NCI-H187 (cell line): ENCODE measurements around the gene APBA3.

ENCODE experiments used
- DNase-seq, 2 experiments: peaks; one replicate each; lab custom pipeline; 2025; lab: John Stamatoyannopoulos, UW

Gene APBA3

DNA sequence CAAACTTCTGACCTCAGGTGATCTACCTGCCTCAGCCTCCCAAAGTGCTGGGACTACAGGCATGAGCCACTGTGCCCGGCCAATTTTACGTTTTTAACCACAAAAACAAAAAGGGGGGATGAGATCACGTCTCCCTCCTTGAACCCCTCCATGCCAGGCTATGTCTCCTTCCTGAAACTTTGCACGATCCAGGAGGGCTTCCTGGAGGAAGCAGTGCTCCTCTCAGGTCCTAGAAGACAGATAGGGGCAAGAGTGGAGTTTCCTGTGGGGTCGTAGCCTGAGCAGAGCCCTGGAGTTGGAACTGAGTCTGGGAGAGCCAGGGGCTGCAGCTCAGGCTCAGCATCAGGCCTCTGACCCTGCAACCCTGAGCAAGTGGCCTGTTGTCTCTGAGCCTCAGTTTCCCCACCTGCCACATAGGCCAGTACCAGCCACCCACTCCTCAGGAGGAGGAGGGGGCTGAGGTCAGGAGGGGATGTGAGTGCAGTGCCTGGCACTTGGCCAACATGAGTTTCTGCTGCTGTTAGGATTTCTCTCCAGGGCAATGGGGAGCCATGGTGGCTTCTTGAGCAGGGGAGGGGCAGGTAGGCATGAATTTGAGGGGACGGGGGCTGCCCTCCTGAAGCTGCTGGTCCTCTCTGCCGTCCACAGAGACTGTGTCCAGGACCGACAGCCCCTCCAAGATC is 16.0 kb downstream of the APBA3 start:
- no peak for DNase-seq

DNA sequence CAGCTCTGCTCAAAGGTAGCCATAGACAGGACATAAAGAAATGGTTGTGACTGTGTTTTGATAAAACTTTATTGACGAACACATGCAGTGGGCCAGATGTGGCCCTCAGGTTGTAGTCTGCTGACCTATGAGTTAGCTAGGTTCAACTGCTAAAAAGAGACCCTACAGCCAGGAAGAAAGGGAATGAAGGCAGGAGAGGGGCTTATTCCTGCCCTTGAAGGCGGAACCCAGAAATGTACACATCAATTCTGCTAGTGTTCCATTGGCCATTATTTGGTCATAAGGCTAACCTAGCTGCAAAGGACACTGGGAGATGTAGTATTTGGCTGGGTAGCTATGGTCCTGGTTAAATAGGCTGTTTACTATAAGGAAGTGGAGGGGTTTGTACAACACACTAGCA is 18.0 kb downstream of the APBA3 start:
- DNase-seq = no peak

DNA sequence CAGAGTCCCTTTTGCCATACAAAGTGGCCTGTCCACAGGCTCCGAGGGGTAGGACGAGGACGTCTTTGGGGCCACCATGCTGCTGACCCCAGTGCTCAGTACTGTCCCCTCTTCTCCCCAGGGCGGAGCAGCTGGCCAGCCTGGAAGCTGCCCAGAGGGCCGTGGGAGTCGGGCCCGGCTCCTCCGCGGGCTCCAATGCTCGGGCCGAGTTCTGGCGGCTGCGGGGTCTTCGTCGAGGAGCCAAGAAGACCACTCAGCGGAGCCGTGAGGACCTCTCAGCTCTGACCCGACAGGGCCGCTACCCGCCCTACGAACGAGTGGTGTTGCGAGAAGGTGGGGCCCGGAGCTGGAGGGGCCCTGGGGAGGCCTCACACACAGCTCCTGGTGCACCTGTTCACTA is 21.1 kb downstream of the APBA3 start:
- no peak for DNase-seq

DNA sequence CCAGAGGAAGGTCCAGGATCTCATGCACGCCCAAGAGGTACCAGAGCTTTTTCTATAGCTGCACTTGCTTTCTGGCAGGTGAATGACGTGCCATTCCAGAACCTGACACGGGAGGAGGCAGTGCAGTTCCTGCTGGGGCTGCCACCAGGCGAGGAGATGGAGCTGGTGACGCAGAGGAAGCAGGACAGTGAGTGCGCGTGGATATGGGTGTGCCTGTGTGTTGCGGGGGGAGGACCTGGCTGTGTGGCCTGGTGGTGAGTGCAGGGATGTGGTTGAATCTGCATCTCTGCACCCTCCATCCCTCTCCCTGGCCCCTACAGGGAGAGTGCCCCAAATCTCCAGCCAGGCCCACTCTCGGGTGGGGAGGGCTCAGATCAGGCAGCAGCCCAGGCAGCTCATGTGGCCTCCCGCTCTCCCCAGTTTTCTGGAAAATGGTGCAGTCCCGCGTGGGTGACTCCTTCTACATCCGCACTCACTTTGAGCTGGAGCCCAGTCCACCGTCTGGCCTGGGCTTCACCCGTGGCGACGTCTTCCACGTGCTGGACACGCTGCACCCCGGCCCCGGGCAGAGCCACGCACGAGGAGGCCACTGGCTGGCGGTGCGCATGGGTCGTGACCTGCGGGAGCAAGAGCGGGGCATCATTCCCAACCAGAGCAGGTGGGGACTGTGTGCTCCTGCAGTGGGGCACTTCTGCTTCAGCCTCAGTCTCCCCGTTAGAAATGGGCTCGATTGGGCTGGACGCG is 22.8 kb downstream of the APBA3 start:
- DNase-seq = no peak

DNA sequence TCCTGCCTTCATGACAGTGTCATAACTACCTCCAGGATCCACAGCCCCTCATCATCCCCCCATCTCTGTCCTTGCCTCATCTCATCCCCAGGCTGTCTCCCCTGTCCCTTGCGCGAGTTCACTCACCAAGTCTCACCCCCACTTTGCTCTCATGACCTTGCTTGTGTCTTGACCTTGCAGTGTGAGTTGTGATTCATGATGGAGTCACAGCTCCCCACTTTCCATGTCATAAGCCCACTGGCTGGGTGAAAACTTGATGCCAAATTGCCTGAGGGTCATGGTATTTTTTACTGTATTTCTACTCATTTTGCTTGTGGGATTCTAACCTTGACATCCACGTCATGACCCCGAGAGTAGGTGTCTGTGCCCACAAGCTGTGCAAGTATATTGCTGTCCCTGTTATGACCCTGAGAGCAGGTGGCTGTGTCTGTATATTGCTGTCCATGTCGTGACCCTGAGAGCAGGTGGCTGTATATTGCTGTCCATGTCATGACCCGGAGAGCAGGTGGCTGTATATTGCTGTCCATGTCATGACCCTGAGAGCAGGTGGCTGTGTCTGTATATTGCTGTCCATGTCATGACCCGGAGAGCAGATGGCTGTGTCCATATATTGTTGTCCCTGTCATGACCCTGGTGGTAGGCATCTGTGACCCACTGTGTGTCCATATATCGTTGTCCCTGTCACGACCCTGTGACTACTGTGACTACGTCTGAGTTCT is 23.8 kb downstream of the APBA3 start:
- DNase-seq = no peak

DNA sequence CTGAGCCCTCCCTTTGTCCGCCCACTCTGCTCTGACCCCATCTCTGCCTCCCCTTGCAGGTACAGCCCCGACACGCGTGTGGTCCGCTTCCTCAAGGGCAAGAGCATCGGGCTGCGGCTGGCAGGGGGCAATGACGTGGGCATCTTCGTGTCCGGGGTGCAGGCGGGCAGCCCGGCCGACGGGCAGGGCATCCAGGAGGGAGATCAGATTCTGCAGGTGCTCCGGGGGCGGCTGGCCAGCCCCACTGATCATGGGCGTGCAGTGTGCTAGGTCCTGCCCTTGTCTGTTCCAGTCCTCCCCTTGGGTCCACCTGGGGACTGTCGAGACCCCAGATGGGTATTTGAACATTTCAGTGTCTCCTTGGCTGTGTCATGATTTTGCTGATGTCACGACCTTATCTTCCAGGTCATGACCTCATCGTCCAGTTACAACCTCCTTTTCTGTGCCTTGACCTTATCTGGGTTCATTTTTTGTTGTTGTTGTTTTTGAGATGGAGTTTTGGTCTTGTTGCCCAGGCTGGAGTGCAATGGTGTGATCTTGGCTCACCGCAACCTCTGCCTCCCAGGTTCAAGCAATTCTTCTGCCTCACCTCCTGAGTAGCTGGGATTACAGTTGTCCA is 25.3 kb downstream of the APBA3 start:
- DNase-seq = no peak

DNA sequence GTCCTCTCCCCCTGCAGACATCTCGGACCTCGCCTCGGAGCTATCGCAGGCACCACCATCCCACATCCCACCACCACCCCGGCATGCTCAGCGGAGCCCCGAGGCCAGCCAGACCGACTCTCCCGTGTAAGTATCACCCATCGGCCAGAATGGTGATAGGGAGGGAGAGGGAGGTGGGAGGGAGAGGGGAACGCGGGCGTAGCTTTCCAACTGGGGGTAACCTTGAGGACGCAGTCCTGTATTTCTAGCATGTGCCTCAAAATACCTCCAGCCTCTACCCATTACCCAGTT is 27.2 kb downstream of the APBA3 start:
- no peak for DNase-seq

DNA sequence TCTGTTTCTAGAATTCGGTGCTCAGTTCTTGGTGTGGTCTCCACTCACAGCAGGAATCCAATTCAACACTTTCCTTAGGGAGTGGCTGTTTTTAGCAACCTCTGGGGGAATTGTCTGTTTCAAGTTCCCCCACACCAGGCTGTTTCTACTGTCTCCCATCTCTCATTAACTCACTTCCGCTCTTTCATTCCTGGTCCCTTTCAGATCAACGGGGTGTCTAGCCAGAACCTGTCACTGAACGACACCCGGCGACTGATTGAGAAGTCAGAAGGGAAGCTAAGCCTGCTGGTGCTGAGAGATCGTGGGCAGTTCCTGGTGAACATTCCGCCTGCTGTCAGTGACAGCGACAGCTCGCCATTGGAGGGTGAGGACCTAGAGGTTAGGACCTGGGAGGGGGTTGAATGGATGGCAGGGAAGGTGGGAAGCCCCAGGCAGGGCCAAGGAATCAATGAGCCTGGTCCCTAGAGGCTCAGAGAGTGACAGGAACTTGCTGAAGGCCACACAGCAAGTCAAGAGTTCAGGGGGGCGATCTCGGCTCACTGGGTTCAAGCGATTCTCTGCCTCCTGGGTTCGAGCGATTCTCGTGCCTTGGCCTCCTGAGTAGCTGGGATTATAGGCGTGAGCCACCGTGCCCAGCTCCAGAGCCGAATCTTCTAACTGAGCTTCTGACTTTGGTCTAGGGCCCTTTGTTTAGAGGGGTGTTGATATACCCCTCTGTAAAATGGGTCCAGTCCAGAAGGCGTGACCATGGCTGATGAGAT is 27.8 kb downstream of the APBA3 start:
- no peak for DNase-seq

DNA sequence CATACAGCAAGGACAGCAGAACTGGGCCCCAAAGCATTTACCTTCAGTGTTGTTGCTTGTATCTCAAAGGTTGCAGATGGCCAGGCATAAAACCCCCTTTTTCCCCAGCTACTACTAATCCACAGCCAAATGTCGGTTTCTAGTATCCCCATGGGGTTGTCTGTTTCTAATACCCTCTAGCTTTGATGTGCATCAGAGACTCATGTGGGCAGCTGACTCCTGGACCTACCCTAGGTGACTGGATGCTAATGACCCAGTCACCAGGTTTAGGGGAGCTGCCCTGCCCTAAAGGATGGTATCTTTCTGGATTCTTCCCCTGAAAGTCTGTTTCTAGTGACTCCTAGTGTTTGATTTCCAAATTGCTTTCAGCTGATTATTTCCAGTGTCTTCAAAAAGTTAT is 29.4 kb downstream of the APBA3 start:
- DNase-seq = no peak

DNA sequence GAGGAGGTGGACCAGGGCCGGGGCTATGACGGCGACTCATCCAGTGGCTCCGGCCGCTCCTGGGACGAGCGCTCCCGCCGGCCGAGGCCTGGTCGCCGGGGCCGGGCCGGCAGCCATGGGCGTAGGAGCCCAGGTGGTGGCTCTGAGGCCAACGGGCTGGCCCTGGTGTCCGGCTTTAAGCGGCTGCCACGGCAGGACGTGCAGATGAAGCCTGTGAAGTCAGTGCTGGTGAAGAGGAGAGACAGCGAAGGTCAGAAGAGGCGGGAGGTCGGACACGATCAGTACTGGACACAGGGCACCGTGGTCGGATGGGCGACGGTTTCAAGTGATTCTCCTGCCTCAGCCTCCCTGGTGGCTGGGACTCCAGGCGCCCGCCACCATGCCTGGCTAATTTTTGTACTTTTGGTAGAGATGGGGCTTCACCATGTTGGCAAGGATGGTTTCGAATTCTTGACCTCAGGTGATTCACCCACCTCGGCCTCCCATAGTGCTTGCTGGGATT is 31.0 kb downstream of the APBA3 start:
- no peak for DNase-seq

DNA sequence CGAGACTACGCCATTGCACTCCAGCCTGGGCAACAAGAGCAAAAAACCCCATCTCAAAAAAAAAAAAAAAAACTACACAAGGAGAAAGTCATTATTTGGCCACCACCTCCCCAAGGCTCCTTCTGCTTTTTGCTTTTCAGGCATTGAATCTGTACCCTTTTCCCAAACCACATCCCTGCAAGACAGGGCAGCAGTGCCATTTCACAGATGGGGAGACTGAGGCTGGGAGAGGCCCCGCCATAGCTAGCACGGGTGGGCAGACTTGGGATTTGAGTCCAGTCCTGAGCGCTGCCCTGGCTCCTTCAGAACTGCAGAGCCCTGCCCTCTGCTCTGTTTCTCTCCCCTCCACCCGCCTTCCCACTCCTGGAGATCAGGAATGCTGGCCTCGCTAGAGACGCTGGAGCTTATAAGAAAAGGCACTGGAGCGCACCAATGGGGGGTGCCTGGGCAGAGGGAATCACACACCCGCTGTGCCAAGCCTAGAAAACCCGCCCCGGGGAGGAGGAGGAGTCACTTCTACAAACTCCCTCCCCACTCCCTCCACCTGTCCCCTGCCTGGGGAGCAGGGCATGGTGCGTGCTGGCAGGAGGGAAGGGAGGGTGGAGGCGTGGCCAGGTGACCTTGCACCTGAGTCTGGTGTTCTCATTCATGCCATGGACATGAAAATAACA is 35.7 kb downstream of the APBA3 start:
- DNase-seq = peak; percentile 31 to 76

DNA sequence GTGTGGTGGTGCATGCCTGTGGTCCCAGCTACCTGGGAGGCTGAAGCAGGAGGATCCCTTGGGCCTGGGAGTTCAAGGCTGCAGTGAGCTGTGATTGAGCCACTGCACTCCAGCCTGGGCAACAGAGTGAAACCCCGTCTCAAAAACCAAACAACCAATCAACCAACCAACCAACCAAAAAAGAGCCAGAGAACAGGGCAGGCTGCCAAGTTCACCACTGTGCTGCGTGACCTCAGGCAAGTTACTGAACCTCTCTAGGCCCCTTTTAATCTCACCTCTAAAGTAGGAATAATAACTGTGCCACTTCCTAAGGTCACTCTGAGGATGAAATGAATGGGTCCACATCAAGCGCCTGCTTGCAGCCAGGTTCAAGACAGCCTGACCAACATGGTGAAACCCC is 36.4 kb downstream of the APBA3 start:
- DNase-seq = no peak

DNA sequence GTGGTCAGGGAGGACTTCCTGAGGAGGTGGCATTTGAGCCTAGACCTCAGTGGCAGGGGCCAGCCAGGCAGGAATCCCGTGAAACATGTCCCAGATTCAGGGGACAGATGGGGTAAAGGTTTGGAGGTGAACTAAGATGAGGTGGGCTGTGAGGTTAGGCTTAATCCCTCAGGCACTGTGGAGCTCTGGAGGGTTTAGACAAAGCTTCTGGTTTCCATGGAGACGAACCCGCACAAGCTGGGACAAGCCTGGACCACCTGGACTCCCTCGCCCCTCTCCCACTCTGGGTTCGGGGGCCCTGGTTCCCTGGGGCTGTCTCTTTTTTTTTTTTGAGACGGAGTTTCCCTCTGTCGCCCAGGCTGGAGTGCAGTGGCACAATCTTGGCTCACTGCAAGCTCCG is 37.6 kb downstream of the APBA3 start:
- DNase-seq = no peak

DNA sequence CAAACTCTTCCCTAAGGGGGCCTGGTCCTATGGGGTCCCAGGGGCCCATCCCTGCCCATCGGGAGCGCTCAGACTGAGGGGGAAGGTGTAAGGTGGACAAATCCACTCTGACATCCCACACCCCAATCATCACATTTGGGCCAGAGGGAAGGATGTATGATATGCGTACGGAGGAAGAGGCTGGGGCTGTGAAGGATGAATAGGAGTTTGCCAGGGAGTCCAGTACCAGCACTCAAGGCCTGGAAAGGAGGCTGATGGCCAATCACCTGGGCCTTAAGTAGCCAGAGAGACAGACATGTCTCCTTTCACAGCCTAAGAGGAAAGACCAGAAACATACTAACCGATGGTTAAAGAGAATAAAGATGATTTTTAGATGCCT is 38.4 kb downstream of the APBA3 start:
- DNase-seq = no peak

DNA sequence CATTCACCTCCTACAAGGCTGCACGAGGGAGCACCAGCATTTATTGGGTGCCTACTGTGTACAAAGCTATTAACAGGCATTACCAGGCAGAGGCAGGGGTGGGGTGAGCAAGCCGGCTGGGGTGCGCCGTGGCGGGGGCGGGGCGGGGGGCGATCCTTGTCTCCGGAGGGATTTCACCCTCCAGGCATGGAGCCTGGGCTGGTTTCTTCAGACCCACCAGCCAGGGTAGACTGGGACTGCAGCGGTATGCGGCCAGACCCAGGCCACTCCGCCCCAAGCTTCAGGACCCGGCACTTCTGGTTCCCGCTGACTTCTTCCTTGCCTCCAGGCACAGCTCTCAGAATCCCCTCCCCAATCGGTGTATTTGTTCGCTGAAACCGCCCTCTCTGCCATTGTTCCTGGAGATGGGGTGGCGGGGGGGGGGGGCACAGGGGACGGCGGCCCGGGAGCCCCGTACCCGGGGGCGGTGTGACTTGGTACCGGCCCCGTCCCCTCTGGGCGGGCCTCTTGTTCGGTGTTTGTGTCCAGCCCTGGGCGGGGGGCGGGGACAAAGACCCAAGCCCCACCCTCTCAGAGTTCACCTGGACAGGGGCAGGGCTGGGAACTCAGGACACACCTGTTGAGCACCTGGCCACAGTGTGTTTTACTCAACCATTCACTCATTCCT is 38.9 kb downstream of the APBA3 start:
- no peak for DNase-seq

DNA sequence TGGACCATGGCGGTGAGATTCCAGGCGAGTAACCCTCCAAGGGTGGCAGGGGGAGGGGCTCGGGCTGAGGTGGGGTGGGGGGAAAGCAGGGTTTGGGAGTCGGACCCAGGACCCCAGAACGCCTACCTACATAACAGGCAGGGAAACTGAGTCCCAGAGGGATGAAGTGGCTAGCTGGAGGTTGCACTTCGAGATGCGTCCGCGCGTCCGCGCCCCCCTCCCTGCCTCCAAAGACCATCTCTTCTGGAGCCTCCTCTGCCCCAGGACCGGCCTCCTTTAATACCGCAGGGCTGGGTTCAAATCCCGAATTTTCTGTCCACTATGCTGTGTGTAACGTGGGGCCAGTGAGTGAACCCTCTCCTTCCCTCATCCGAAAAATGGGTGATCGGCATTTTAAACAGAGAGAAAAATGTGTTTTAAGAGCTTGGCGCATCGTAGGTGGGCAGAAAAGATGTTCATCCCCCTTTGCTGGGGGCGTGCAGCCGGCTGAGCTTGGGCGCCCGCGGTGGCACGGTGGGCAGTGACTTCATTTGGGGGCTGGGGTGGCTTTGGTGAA is 39.5 kb downstream of the APBA3 start:
- DNase-seq = no peak

DNA sequence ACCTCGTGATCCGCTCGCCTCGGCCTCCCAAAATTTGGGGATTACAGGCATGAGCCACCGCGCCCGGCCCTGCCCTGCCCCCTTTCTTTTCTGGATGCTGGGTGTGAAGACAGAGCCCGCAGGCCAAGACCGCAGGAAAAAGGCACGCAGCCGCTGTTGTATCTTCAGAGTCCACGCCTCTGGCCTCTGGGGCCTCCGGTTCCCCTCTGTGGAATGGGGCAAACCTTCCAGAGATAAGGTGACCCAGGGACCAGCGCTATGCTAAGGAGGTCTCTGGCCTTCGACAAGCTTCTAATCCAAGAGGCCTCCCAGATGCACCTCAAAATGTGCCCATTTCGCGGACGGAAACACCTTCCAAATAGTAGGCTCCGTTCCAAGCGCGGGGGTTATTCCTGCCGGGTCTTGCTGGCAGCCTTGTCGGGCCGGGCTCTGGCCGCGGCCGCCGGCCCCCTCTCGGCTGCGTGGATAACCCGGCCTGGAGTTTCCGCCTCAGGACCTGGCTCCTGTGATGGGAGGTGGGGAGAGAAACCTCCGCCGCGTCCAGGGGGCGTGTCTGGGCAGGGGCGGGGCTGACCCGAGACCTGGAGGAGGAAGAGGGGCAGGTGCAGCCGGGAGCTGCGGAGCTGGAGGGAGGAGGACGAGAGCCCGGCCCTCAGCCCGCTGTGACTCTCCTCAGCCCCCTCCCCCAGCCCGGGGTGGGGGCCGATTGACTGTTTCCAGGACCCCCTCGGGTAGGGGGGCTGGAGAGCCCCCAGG is 40.2 kb downstream of the APBA3 start:
- DNase-seq = peak; percentile 94 to 96

DNA sequence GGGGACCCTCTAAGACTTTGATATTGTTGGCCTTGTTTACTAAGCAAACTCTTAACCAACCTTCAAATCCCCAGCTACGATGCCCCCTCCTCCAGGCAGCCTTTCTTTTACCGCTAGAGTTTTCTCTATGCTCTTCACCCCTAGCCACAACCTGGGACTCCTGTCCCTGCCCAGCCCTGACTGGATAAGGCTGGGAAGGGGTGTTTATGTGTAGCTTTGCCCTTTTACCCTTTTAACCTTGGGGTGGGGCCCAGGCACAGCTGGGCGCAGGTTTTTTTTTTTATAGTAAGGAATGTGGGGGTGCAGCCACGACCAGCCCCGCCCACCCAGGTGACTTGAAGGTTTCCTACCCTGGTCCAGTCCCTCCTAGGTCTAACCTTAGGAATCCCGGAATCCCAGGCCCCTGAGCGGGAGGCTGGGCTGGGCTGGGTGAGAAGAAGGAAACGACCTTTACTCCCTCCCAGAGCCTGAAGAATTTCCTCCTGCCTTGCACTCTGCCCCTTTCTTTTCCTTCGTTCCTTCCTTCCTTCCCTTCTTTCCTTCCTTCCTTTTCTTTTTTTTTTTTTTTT is 41.1 kb downstream of the APBA3 start:
- no peak for DNase-seq

DNA sequence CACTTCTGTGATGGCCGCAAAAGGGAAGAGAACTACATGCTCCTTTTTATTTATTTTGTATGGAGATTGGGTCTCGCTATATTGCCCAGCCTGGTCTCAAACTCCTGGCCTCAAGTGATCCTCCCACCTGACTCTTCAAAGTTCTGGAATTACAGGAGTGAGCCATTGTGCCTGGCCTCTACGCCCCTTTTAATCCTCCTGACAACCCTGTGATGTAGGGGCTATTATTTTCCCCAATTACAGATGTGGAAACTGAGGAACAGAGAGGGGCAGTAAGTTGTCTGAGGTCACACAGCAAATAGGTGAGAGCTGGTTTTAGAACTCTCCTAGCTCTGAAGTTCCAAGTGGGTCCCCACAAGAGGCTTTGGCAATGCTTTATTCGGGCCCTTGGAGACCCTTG is 41.6 kb downstream of the APBA3 start:
- DNase-seq = no peak
